ENCODE results near the gene DNAI2.

DNAI2 gene, protein sequence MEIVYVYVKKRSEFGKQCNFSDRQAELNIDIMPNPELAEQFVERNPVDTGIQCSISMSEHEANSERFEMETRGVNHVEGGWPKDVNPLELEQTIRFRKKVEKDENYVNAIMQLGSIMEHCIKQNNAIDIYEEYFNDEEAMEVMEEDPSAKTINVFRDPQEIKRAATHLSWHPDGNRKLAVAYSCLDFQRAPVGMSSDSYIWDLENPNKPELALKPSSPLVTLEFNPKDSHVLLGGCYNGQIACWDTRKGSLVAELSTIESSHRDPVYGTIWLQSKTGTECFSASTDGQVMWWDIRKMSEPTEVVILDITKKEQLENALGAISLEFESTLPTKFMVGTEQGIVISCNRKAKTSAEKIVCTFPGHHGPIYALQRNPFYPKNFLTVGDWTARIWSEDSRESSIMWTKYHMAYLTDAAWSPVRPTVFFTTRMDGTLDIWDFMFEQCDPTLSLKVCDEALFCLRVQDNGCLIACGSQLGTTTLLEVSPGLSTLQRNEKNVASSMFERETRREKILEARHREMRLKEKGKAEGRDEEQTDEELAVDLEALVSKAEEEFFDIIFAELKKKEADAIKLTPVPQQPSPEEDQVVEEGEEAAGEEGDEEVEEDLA

DNA sequence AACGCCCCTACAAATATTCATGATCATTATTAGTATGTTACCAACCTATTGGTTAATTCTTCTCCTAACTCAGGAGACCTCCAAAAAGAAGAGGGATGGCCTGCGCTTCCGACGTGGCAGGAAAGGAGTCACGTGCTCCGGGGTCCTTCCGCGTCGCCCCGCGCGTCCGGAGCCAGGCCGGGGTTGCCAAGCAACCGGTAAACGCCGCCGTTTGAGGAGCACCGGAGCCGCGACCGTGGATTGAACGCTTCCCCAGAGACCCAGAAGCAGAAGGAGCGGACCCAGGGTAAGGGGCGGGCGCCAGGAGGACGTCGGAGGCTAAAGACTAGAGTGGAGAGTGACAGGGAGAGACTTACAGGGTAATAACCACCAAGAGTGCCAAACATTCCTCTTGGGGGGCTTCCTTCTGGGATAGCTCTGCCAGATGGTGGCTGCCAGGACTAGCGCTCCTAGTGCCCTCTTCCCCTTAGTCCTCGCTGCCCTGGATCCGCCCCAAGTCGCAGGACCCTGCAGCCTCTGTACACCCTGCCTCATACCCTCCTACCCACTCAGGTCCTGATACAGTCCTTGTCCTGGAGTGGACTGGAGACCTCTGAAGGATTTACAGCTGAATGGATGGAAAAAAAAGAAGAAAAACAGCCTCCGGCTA is at the start of gene DNAI2:
DNAI2 (plus strand) TSS at position 175 of the 649 bp plus-strand sequence. CDS start 7,584 bp downstream, outside the sequence.
- no peak for DNase-seq (ENCODE audit: low read depth in 3 of 3)

DNA sequence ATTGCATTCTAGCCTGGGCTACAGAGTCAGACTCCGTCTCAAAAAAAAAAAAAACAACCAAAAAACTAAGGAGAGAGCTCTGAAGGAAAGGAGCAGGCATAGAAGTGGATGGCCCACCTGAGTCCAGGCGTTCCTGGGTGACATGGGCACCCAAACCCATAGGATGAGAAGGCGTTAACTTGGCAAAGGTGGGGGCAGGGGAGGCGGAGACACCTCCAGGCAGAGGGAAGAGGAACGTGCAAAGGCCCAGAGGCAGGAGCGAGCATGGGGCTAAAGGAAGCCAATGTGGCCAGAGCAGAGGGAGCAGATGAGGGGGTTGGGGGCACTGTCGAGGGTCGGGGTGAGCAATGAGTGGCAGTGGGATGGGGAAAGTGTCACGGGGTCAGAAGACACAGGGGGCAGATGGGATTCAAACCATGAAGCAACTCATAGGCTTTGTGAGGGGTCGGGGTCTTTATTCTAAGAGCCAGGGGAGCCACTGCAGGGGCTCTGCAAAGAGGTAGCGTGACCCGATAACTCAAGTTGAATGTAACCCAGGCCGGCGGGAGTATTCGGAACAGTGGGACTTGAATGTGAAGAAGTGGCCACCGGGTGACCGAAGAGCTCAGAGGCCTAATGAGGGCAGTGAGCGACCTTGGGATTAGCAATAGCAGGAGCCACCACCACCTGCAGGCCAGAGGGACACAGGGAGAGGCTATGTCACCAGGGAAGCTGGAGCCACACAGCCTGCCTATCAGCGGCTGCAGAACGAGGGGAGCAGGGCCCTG is 48.9 kb upstream of the DNAI2 start:
- no peak for DNase-seq (ENCODE audit: low read depth in 3 of 3)

DNA sequence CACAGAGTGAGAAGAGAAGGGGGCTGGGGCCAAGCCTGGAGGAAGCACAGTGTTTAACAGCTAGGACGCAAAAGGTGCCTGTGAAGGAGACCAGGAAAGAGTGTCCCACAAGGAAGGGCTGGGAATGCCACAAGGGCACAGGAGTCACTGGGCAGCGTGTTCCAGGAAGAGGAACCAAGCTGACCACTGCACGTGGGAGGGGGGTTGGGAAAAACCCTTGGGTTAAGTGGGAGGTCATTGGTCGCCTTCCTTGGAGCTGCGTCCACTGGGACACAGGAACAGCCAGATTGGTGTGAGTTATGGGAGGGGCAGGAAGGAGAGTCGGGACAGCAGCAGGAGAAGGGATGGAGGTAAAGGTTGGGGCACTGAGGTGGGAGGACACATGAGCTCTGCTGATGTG is 47.8 kb upstream of the DNAI2 start:
- no peak for DNase-seq (ENCODE audit: low read depth in 3 of 3)

DNA sequence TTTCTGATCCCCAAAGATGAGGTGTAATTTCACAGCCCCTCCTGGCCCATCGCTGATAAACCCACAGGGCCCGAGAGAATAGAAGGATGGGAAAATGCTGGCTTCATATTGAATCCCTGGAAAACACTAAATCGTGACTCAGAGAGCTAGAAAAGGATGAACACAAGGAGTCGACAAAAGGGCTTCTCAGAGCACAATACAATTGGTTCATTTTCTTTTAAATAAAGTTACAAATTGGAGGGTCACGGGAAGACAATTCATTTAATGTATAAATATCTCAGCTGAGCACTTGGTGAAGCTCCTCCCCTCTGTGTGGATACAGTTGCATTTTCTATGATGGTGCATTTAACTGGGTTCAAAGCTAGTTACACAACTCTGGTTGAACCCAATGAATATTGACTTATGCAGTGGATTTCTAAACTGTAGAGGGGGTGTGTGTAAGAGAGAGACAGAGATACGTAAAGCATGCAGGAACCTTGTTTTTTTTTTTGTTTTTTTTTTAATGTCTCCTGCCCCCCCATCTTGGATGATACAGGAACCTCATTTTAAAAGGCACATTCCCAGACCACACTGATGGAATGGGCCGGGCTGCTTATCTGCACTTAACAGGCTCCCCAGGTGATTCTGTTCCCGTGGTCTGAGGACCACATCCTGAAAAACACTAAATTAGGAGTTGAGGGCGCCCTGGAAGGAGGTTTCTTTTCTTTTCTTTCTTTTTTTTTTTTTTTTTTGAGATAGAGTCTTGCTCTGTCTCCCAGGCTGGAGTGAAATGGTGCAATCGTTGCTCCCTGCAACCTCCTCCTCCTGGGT is 46.6 kb upstream of the DNAI2 start:
- DNase-seq (ENCODE audit: low read depth in 3 of 3) = no peak

DNA sequence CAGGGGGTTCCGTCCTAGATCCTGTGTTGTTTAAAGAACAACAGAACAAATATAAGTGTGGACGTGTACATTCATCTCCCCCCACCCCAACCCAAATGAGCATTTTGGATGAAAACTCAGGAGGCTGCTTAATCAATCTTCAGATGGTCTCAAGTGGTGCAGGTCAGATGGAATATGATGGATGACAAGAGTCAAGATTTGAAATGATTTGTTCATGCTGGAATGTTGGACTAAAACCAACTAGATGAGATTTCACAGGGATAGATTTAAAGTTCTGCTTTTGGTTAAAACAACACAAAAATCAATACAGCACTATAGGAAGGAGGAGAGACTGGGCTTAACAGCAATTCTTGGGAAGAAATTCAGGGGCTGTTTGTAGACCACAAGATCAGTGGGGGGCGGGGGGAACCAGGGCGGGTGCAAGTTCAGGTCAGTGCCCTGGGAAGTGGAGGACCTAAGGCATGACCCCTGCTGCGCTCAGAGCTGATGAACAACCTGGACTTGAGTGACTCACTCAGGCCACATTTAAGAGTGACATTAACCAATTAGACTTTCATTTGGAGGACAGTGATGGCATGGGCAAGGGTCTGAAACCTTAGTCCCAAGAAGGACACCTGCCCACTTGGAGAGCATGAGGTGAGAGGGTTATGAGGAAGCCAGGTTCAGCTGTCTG is 45.6 kb upstream of the DNAI2 start:
- DNase-seq (ENCODE audit: low read depth in 3 of 3) = no peak

DNA sequence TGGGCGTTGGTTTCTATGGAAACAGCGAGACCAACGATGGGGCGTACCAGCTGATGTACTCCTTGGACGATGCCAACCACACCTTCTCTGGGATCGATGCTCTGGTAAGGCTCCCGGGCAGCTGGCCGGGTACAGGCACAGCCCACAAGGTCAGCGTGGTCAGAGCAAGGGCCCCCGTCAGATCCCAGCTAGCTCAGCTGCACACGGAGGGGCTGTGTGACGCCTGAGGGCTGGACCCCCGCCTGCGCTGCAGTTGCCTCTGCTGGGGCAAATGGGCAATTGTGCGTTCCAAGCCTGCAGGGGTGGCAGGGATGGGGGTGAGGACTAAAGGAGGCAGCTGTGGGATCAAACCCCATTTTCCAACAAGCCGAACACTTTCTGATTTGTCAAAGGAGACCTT is 43.1 kb upstream of the DNAI2 start:
- DNase-seq (ENCODE audit: low read depth in 3 of 3) = no peak

DNA sequence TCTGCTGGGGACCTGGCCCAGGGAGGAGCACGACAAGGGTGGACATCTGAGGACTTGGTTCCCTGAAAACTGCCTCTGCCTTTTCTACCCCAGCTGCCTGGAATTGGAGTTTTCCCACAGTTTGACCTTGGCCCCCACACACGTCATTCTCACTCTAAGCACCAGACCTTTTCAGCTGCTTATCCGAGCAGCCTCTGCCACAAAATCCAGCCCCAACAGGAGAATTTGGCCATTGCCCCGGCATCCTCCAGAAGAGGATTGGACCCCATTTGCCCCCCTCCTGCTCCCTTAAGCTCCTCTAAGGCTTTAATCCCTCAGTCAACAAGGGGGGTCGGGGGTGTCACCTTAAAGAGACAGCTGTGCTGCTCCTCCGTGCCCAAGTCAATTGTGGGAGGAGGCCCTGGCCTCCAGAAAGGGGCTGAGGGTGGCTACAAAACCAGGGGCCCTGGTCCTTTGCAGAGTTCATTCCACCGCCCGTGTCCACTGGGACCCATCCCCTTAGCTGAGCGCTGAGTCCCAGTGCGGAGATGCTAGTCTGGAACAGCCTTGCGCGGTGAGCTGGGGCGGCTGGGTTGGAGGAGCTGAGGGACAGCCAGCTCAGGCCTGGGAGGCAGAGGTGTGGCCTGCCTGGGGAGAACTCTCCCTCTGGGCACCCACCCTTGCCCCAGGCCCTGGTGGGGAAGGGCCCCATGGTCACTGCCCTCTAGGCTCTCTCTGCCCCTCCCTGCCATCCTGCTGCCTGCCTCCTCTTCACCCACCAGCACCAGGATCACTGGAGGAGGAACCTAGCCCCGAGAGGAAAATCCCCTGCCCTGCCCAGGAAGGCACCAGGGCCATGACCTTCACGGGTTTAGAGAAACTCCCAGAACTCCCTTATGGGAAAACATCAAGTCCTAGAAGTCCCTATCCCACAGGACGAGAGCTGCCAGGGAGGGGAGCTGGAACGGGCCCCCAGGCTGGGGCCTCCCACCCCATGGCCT is 41.8 kb upstream of the DNAI2 start:
- DNase-seq (ENCODE audit: low read depth in 3 of 3) = no peak

DNA sequence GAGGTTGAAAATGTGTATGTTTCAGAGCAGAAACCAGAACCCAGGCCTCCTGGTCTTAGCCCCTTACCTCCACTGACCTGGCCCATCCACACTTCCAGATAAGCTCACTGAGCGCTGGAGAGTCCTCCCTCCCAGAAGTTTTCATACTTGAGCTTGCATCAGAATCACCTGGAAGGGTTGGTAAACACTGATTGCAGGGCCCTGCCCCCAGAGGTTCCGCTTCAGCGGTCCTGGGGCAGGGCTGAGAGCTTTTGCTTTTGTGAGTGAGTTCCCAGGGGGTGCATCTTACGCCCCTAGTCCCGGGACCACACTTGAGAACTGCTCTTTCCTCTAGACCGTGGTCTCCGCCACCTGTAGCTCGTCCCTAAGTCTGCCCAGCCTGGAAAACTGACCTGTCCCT is 40.1 kb upstream of the DNAI2 start:
- no peak for DNase-seq (ENCODE audit: low read depth in 3 of 3)

DNA sequence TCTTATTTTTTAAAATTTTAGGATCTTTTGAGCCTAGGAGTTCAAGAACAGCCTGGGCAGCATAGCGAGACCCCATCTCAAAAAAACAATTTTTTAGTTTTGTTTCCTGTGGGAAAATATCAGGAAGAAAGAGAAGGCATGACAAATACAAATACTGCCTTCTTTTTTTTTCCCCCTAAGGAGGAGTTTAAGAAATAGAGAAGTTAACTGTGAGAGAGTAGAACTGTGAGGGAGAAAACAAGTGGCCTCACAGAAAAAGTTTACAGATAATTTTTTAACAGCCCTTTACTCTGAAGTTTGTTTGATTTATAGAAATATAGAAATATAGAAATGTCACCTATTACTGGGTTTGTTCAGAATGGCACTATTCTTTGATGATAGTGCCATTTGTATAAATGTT is 39.5 kb upstream of the DNAI2 start:
- DNase-seq (ENCODE audit: low read depth in 3 of 3) = no peak

DNA sequence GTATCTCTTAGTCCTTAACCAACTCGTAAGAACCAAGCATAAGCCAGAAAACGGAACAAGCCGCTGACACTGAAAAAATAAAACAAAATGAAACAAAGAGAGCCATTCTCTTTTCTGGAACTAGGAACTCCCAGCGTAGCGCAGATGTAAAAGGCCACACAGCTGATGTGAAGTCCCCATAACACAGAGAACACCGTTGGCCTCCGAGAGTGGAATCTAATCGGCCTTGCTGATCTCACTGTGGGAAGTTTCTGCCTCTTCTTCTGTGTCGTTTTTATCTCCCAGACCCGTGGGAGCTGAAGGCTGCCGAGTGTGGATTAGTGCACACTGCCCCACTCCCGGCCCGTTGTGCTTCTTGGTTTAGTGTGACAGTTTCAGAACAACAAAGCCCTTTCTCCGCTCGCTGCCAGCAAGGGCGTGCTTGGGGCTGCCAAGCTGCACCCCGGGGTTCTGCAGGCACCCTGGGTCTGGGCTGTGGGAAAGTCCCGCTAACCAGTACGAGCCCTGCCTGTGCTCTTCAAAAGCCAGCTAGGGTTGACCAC is 38.9 kb upstream of the DNAI2 start:
- DNase-seq (ENCODE audit: low read depth in 3 of 3) = no peak

DNA sequence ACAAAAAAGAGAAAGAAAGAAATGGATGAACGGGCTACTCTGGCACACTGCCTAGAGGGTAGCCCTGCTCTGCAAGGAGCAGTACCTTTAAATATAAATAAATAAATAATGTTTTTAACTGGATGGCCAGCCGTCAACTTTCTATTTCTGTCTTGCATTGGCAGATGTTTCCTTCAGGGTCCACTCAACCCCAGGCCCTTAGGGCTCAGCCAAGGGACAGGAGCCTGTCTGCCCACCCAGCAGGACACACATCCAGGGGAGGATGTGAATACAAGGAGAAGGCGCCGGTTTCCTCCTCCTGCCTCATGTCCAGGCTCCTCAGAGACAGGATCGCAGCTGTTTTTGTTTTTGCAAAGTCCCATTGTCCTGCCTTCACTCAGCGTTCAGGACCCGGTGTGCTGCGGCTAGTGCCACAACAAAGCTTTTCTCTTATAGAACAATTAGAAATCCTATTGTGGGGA is 38.1 kb upstream of the DNAI2 start:
- no peak for DNase-seq (ENCODE audit: low read depth in 3 of 3)

DNA sequence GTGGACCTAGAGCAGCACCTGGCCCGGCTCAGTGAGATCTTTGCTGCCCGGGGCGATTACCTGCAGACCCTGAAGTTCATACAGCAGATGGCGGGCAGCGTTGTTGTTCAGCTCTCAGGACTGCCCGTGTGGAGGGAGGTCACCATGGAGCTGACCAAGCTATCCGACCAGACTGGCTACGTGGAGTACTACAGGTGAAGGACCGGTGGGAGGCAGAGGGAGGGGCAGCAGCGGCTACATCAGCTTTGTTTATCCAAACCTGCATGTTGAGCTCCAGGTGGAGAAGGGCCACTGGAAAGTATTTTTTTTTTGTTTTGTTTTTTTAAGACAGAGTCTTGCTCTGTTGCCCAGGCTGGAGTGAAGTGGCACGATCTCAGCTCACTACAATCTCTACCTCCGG is 36.7 kb upstream of the DNAI2 start:
- no peak for DNase-seq (ENCODE audit: low read depth in 3 of 3)

DNA sequence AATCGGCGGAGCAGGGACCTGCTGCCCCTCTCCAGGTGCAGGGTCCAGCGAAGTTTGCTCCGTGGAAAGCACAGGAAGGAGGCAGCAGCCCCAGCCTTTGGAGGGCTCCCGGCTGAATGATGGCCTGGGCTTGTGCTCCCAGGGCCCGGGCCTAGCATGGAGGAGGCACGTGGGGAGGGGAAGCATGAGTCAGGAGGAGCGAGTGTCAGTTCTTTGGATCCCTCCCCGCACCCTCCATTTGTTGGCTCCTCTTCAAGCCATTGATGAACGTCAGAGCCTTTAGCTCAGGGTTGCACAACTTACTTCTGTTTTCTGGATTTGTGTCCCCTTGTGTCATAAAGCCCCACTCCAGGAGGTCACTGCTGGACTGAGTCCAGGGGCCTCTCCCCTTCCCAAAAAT is 34.9 kb upstream of the DNAI2 start:
- DNase-seq (ENCODE audit: low read depth in 3 of 3) = no peak

DNA sequence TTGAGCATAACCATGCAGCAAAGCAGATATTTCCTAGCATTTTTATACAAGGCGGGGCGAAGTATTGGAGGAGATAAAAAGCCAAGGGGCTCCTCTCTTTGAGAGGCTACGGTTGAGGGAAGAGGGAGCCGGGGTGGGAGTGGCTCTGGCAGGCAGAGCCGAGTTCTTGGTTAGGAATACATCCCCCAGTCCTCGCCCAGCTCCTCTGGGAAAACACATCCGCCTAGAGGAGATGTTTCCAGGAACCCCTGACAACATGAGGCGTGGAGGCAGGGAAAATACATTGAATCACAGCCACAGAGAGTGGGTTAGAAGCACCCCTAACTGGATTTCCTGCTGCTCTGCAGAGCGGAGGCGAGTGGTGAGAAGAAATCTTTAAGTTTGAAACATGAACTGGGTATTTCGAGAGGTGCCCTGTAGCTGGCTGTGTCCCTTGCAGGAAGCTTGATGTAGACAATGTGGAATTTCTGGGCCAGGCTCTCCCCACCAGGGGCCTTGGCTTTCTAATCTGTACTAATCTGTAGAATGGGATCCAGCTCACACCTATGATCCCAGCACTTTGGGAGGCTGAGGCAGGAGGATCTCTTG is 33.3 kb upstream of the DNAI2 start:
- no peak for DNase-seq (ENCODE audit: low read depth in 3 of 3)

DNA sequence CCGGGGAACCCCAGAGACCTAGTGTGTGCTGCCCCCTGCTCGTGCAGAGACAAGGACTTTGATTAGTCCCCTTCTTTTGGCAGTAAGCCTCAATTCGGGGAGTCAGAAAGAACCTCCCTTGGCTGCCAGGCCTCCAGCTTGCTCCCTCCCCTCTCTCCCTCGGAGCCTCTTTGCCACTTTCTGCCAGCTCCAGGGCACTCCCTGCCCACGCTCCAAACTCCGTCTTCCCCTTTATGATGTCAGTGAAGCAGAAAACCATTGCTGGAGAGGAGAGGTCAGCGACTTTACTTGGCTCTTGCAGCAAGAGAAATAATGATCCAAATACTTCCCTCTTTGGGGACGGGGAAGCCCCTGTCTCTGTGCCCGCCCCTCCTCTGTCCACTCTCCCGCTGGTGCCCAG is 32.6 kb upstream of the DNAI2 start:
- no peak for DNase-seq (ENCODE audit: low read depth in 3 of 3)

DNA sequence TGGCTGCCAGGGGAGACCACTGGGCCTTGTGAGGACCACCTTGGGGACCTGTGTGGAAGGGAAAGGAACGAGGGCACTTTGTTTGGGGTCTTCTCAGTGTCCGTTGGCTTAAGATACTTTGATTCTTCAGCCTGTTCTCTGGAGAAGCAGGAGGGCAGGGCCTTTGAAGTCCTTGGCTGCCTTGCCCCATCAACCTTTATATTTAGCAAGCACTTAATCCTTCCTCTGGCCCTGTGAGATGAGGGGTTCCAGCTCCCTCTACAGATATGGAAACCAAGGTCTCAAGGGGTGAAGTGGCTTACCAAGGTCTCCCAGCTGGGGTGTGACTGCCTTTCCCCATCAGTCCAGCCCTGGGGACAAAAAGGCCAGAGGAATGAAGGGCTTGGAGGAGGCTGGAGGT is 32.2 kb upstream of the DNAI2 start:
- no peak for DNase-seq (ENCODE audit: low read depth in 3 of 3)

DNA sequence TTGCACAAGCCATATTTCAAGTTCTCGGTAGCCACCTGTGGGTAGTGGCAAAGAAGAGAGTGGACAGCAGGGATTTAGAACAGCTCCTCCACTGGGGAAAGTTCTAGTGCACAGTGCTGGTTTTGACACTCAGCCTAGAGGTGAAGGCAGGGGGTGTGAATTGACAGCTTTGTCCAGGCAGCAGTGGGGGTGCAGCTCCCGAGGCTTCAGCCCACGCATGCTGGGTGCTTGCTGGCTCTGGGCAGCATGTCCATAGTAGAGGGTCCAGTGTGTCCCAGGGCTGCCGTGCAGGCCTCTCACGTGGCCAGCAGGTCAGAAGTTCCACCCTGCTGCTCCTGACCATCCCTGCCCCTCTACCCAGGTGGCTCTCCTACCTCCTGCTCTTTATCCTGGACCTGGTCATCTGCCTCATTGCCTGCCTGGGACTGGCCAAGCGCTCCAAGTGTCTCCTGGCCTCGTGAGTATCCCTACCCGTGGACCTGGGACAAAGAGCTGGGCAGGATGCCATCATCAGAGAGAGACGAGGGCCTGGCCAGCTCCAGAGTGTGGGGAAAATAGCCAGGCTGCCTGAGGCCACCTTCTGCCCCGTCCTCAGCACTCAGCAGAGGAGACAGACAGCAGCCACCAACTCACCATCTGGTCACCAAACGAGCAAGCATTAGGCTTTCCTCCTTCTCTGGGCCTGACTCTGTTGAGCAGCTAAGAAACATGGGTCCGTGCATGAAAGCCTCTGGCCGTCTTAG is 30.9 kb upstream of the DNAI2 start:
- DNase-seq (ENCODE audit: low read depth in 3 of 3) = no peak

DNA sequence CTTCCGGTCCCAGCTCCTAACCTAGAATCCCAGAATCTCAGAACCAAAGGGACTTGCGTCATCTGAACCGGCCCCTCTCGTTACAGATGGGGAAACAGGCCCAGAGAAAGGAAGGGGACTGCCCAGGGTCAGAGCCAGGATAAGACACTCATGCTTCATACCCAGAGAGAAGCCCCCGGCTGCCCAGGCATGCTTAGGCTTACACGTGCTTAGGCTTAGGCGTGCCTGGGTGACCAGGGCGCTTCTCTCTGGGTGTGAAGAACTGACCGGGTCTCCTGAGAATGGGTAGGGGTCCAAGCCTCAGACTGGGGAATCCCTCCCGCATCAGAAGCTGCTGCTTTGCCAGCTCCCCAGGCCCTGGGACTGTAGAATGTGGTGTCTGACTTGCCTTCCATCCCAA is 29.9 kb upstream of the DNAI2 start:
- DNase-seq (ENCODE audit: low read depth in 3 of 3) = no peak

All from stimulated activated CD4-positive, alpha-beta T cell treated with anti-CD3 and anti-CD28 coated beads, TNF-alpha, amount 100 ng/mL, for 48 hours (primary cell).